UCSD-AML1 (cell line): ENCODE measurements around the gene NUP93.
"Not testable (repeated sequence)": the region's sequence is repeated elsewhere in the genome, so short reads cannot be mapped to it uniquely, and the experiment has no call there.

Experiments used
- DNase-seq: peaks from one replicate; lab custom pipeline; 2025; ENCODE audit not compliant: unreplicated experiment; lab: John Stamatoyannopoulos, UW

The NUP93 gene

DNA sequence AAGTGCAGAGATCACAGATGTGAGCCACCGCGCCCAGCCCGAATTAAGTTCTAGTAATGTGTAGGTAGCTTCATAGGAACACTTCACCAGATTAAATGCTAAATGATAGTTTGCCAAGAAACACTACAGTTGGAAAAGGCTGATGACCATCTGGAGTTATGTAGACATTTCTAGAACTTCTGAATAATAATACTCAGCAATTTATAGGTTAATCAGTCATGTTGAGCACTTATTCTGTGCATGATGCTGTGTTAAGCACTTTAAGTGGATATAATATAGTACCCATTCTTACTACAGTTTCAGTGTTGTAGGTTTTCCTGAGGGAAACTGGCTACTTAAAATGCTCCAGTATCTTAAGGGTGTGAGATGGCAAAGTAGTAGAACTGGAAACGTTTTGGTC, 45.2 kb downstream of the NUP93 start:
- no peak for DNase-seq

- DNase-seq: no peak
These were observed 46.6 kb downstream of the NUP93 start for GRCh38 chr16:56776562-56776961.

DNA sequence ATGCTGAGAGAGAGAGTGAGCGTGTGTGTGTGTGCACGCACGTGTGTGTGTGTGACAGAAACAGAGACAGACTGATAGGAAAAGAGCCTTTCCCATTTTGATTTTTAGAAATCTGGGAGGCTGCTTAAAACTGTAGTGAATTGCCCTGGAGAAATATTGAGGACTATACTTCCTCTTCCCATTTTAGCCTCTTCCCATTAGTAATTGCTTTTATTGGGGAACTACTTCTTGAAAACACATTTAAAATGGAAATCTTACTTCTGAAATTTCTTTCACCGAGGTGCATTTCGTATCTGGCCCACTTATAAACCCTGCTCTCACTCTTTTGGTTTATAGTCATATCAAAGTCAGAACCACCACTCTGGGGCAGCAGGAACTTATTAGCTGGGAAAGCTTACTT, 47.1 kb downstream of the NUP93 start:
- no peak for DNase-seq

GRCh38 chr16:56777482-56777881, 47.6 kb downstream of the NUP93 start:
- DNase-seq: no peak

GRCh38 chr16:56779906-56780305, 50.0 kb downstream of the NUP93 start:
- DNase-seq: no peak

DNA sequence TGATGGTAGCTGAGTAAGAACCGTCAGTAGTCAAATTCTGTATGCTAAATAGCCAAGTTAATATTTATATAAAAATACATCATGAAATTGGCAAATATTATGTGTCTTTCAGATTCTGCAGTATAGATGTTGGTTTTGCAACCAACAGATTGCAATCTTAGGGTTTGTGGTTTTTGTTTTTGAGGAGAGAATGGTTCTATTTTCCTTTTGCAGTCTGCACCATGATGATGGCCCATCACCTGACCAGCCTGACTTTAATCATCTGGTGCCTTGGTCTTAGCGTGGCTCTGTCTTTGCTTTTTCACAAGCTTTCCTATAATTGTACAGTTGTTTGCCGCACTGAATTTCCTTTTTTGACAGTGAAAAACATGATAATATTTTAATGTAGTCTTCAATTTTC, 50.7 kb downstream of the NUP93 start:
- no peak for DNase-seq

- DNase-seq: no peak
These were observed 51.6 kb downstream of the NUP93 start for GRCh38 chr16:56781528-56781961.

- DNase-seq: no peak
These were observed 53.4 kb downstream of the NUP93 start for GRCh38 chr16:56783344-56783743.

DNA sequence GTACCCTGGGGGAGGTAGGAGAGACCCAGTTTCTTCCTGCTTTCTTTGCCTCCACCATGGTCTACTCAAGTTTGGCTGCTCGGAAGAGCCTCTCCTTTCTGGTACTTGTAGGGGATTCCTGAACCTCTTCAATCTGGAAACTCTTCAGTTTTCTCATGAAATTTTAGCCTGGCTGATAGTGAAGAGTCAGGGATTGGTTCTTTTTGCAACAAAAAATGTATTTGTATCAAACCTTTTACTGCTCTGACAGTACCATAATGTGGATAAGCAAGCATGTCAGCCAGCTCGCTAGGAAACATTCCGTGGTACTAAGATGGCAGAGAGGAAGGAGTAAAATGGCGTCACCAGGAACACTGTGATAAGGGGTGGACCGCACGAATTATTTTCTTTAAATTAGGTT, 55.4 kb downstream of the NUP93 start:
- no peak for DNase-seq

DNA sequence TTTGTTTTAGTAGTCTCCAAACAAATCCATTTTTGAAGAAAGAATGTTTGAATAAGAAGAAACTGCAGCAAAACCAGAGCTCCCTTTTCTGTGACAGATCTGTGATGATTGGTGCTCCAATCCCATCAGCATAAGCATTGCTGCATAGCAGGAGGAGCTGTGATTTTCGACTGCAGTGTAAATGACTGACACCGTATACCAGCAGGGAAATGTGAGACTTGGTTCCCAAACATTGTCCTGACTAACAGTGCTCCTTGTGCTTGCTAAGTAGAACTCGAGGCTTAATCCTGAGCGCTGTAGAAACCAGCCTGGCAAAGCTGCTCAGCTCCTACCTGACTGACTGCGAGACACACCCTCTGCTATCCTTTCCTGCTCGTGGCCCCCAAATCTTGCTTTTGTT, 57.2 kb downstream of the NUP93 start:
- no peak for DNase-seq

DNA sequence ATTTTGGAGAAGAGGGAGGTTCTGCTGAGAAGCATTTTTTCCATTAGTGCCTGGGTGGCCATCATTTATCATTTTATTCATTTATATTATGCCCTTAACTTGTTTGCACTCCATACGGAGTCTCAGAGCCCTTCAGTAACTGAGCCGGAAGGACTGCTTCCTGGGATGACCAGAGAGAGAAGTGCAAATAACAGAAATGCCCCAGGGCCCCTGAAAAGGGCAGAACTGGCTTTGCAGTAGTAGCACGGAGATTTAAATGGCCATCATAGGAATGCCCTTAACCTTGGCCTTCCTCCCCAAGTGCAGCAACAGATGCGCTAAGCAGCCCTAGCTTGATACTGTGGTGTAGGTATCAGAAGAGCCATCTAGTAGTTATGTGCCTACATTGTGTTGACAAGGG, 58.5 kb downstream of the NUP93 start:
- no peak for DNase-seq

DNA sequence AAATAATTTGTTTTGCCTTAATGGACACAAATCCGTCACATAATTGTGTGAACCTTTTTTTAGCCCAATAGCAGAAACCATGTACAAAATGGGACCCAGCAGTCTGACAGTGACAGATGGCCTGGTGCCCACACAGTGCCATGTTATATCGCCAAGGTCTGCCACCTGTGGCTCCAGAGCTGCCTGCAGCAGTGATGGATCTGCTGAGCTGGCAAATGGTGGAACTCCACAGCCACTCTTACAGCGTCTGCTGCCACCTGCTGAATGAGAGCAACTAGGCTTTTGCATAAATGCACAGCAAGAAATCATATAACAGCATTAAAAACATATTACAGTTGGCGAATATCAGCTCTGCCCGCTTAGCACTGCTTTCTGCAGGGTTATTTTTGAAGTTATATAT, 59.4 kb downstream of the NUP93 start:
- DNase-seq: peak; percentile 55

GRCh38 chr16:56792967-56793366, 63.0 kb downstream of the NUP93 start:
- no peak for DNase-seq

DNA sequence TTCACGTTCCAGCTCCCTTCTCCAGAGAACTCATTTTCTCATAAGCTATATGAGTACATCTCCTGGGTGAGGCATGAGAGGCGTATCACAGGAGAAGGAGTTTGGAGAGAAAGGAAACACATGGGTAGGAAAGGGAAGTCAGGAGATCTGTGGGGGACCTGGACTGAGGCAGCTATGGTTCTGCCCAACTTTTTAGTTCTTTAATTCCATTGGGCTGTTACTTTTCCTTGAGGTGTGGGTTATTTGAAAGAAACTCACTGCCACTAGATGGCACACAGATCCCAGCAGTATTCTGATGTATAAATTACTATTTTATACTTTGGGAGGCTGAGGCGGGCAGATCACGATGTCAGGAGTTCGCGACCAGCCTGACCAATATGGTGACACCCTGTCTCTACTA, 63.6 kb downstream of the NUP93 start:
- peak; percentile 21 for DNase-seq

DNA sequence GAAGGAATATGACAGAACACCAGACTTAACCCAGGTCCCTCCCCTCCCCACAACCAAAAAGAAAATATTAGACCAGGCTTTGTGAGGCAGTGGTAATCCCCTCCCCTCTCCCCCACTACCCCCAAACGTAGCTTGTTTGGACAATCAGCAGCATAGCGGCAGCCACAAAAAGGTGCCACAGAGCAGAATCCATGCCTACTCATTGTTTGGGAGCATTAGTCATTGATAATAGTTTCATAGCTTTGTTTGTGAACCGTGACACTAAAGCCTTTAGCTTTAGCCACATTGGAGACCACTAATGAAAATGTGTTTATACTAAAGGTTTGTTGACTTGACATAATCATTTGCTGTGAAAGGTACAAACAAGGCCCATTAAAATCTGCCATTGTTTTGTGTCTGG, 65.1 kb downstream of the NUP93 start:
- DNase-seq: no peak

- not testable (repeated sequence) for DNase-seq
These were observed 67.1 kb downstream of the NUP93 start for GRCh38 chr16:56797038-56797437.

GRCh38 chr16:56797861-56798260, 67.9 kb downstream of the NUP93 start:
- no peak for DNase-seq

DNA sequence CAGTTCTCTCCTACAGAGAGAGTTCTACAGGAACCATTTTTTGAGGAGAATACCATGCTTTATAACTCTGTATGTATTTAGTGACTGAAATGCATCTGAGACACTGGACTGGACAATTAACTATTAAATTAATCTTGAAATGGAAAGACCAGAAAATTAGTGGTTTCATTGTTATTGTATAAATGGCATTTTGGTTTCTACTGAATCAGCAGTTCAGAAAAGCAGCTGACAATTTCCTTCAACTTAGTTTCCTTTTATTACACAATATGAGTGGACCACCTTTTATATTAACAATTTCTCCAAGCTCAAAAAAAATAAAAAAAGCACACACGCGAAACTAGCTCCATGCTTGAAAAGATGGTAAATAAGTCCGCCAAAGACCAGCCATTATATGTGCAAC, 69.0 kb downstream of the NUP93 start:
- DNase-seq: no peak

DNA sequence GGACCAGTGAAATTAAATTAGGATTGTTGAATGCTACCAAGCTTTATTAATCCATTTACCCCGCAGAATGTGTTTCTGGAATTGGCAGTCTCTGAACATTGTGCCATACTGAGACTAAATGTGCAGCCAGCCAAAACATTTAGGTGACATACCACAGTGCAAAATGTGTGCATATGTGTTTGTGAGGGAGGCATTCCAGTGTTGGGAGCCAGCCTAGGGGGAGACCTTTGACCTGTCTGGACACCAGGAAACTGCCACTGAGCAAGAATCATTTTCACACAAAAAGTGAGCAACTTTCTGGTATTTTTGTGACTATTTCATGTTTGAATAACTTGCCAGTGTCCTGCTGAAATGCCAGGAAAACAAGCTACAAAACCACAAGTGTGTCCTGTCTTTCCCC, 70.4 kb downstream of the NUP93 start:
- no peak for DNase-seq

- DNase-seq: no peak
These were observed 71.8 kb downstream of the NUP93 start for GRCh38 chr16:56801762-56802161.

- DNase-seq: no peak
These were observed 77.2 kb downstream of the NUP93 start for GRCh38 chr16:56807011-56807675.

- DNase-seq: not testable (repeated sequence)
These were observed 77.7 kb downstream of the NUP93 start for GRCh38 chr16:56807676-56808067.

DNA sequence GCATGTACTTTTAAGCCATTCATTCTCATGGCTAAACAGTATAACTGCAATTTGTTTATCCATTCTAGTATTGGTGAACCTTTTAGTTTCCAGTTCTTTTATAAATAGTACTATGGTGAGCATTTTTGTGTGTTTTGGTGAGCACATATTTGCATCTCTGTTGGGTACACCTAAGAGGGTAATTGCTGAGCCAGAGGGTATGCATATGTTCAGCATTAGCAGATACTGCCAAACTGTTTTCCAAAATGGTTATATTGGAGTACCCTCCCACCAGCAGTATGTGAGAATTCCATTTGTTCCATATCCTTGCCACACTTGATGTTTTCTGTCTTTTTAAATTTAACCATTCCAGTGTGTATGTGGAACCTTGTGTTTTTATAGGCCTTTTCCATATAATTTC, 81.0 kb downstream of the NUP93 start:
- no peak for DNase-seq
